Gastrocnemius medialis (tissue), 4 donors: Measurements from ENCODE around the gene PACSIN2.

Experiments used
- CTCF ChIP-seq, 5 experiments: fragments of 450-650 bp in 3 of 5; fragments of 200-600 bp in 2 of 5; sonication (generic) in 2 of 5; IDR thresholded peaks in 4 of 5; conservative IDR thresholded peaks in 1 of 5; 1 replicate in 4 of 5; 2 replicates in 1 of 5; pipeline ENCODE4 v1.5.1; 2016 to 2019; ENCODE audit warnings: antibody characterized with exemption in 5 of 5, mild to moderate bottlenecking in 3 of 5, moderate library complexity in 3 of 5
- POLR2A ChIP-seq, 2 donors: fragments of 450-650 bp; IDR thresholded peaks; one replicate each; pipeline ENCODE4 v1.6.1; 2017; ENCODE audit warnings: antibody characterized with exemption in 2 of 2, mild to moderate bottlenecking in 2 of 2, moderate library complexity in 2 of 2

- TF ChIP-seq CTCF (IDR thresholded peaks at IDR 0.05 in 4 of 5, conservative IDR thresholded peaks at IDR 0.05 in 1 of 5) (no peak), POLR2A (IDR thresholded peaks at IDR 0.05) (no peak)
These were observed 101.0 kb downstream of the PACSIN2 start for GRCh38 chr22:42913874-42914510.
